ENCODE results near the gene PYCARD.
"Not testable (repeated sequence)": the region's sequence is repeated elsewhere in the genome, so short reads cannot be mapped to it uniquely, and the experiment has no call there.

The PYCARD gene

GRCh38 chr16:31202414-31203375, at the start of gene PYCARD:
PYCARD (minus strand) TSS chr16:31202760; CDS start chr16:31202690, 70 bp downstream.
- no peak for DNase-seq

DNA sequence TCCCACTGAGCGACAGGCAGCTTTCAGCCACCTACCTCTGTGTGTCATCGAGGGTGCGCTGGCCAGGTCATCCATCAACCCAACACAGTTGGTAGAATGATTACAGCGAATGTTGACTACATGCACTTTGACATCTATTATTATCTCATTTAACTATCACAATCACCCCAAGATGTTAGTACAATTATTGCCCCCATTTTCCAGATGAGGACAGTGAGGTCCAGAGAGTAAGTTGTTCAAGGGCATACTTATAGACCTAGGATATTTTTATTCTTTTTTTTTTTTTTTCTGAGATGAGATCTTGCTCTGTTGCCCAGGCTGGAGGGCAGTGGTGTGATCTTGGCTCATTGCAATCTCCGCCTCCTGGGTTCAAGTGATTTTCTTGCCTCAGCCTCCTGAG, 48.9 kb upstream of the PYCARD start:
- DNase-seq = no peak

DNA sequence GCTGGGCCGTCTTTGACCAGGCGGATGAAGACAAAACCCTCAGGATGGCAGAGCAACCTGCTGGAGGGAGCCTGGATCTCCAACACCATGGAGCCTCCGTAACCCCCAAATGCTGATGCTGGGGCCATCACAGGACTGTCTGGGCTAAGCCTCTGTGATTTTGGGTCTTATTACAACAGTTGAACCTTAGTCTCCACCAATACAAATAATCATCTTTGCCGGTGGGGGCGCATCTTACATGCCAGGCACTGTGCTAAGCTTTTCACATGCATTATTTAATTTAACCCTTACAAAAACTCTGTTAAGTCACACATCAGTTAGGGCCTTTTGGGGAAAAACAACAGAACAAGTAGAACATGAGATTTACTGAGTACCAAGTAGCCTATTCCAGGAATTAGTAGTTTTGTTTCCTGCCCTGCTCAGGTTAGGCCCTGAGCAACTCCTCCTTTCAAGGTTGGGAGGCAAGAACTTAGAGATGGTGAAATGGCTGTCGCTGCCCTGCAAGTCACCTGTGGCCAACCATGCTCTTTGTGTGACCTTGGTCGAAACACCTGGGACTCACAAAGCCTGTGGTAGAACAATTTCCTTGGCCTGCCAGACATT, 48.3 kb upstream of the PYCARD start:
- no peak for DNase-seq

GRCh38 chr16:31248344-31248743, 45.8 kb upstream of the PYCARD start:
- DNase-seq = no peak

GRCh38 chr16:31246296-31246695, 43.7 kb upstream of the PYCARD start:
- no peak for DNase-seq

DNA sequence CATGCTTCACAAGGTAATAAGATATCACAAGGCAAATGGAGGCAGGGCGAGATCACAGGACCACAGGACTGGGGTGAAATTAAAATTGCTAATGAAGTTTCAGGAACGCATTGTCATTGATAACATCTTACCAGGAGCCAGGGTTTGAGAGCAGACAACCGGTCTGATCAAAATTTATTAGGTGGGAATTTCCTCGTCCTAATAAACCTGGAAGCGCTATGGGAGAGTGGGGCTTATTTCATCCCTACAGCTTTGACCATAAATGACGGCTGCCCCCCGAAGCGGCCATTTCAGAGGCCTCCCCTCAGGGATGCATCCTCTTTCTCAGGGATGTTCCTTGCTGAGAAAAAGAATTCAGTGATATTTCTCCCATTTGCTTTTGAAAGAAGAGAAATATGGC, 43.0 kb upstream of the PYCARD start:
- not testable (repeated sequence) for DNase-seq

GRCh38 chr16:31243734-31244670, 41.4 kb upstream of the PYCARD start:
- DNase-seq = no peak

- DNase-seq = no peak
Measured at GRCh38 chr16:31242206-31242605, 39.6 kb upstream of the PYCARD start.

DNA sequence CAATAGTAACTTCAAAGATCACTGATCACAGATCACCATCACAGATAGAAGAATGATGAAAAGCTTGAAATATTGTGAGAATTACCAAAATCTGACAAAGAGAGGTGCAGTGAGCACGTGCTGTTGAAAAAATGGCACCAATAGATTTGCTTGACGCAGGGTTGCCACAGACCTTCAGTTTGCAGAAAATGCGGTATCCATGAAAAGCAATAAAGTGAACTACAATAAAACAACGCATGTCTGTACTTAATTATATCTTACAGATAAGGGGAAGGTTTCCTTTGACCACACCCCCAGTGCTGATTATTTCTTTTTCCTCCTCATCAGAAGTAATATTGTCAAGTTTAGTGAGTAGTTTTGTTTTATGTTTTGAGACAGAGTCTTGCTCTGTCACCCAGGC, 35.5 kb upstream of the PYCARD start:
- DNase-seq = no peak

DNA sequence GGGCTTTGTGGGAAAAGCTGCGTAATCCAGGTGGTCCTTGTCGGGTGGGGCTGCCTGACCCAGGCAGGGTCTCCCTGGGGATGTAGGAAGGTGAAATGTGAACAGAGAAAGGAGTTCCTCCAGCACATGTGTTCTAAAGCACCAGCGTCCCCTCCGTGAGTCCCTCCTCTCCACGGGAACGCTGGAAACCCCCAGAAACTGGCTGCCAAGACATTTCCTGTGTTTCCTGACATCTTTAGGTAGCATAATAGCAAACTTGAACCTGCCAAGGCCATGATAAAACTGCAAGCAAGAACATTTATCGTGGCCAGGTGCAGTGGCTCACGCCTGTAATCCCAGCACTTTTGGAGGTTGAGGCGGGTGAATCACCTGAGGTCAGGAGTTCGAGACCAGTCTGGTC, 26.9 kb upstream of the PYCARD start:
- DNase-seq = no peak

DNA sequence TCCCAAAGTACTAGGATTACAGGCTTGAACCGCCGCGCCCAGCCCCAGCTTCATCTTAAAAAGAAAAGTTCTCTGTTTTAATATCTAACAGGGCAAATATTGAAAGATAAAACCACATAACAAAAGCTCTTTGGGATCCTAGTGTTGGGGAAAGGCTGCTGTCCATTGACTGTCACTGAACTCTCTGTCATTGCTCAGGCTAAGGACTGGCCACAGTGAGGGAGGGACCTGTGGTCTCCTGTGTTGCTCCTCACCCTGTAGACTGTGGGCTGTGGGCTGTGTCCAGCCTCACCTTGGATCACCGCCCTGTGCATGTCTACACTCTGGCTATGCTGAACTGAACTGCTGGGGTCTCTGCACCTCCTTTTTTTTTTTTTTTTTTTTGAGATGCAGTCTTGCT, 25.6 kb upstream of the PYCARD start:
- no peak for DNase-seq

DNA sequence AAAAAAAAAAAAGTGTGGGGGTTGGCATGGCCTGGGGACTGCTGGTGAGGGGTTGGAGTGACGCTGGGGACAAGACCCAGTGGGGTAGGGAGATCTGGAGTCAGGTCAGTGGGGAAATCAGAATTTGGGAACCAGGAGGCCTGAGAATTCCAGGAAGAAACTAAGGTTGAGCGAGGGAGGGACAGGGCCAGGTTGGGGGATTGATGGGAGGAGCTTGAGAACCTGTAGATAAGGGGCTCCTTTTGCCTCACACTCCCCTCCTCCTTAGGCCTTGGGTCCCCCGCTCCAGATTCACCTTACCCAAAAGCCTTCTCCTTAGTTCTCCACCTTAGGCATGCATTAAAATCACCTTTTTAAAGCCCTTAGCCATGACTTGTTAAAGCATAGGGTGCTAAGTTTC, 22.6 kb upstream of the PYCARD start:
- no peak for DNase-seq

- no peak for DNase-seq
Measured at GRCh38 chr16:31224092-31224955, 21.8 kb upstream of the PYCARD start.

DNA sequence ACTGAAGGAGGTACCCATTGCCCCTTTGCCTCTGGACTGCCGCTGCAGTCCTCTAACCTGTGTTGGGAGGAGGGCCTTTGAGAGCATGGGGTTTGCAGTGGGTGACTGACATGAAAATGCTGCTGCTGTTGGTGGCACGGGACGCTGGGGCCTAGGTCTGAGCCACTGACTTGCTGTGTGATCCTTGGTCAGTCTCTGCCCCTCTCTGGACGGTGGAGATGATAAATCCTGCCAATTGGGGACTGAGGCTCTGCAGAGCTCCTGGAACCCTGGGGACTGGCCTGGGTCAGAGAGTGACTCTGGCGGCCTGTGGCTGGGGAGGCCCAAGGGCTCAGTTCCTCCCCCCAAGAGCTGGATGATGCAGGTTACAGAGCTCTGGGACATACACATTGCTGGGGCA, 20.5 kb upstream of the PYCARD start:
- DNase-seq = no peak

GRCh38 chr16:31221357-31222160, 19.0 kb upstream of the PYCARD start:
- DNase-seq = no peak

DNA sequence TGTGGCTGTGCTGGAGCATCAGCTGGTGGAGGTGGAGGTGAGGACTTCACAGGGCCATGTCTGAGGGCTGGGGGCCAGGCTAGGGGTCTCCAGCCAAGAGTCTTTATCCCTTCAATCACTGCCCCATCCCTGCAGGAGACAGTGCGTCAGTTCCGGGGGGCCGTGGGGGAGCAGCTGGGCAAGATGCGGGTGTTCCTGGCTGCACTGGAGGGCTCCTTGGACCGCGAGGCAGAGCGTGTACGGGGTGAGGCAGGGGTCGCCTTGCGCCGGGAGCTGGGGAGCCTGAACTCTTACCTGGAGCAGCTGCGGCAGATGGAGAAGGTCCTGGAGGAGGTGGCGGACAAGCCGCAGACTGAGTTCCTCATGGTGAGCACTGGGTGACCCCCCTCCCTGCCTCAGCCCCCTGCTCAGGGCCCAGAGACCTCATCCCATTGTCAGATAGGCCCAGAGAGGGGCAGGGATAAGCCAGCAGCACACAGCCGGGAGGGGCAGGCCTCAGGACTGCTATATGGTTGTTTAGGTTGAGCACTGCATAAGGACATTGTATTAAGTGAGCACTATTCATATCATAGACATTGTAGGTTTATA, 16.7 kb upstream of the PYCARD start:
- DNase-seq = no peak

DNA sequence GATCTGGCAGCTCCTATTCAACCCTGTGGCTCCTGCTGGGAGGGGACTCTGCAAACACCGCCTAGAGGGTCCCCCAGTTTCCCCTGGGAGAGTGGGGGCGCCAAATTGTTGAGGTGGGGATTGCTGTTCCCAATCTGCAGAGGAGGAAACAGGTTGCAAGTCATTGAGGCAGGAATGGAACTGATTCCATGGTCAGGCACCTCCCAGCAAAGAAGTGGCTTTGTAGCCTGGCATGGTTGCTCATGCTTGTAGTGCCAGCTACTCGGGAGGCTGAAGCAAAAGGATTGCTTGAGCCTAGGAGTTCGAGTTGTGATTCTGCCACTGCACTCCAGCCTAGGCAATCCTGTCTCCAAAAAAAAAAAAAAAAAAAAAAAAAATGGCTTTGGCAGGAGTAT, 14.6 kb upstream of the PYCARD start:
- DNase-seq = no peak

GRCh38 chr16:31216422-31217135, 14.0 kb upstream of the PYCARD start, which contains the start of gene PYDC1:
PYDC1 (minus strand) TSS chr16:31217135; CDS start chr16:31217028, 107 bp downstream.
- no peak for DNase-seq

DNA sequence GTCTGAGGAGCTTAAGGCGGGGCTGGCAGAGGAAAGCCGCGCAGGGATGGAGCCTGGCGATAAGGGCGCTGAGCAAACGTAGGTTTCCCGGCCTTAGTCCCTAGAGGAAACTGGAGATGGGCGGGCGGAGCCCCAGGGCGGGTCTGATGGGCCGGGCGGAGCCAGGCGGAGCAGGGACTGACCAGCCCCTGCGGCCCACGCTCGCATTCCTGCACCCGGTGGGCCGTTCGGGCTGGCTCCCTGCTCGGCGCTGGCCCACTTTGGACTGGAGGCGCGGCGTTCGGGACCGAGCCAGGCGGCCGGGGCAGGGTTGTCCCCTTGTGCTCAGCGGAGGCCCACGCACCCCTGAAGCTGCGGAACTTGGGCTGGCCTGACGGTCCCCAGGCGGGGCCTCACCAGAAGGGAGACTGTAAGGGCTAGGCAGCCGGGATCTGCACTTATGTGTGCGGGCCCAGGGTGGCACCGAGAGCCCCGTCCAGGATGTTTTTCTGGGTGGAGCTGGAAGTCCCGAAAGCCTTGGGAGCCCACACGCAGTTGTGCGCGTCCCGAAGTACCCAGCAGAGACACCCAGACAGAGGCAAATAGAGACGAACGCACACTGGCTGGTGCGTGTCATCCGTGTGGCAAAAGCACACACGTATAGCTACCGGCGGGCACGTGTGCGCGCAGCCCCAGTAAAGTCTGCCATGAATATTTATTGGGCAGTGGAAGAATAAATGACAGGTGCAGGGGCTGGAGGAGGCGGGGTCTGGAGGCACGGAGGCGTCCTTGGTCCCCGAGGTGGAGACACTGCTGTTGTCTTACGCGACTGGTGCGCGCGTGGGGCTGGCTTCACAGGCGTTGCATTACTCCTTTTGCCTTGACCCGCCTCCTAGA, 13.0 kb upstream of the PYCARD start:
- DNase-seq = no peak
